SK-N-MC (cell line): ENCODE measurements around the gene MAP3K20.

ENCODE experiments used
- EZH2 ChIP-seq: fragments of 200-600 bp; sonication (generic); IDR thresholded peaks from one replicate; pipeline ENCODE4 v1.6.1; 2017; ENCODE audit warnings: antibody characterized with exemption
- FOXP2 ChIP-seq: optimal IDR thresholded peaks from 2 replicates; pipeline ENCODE3; 2011; ENCODE audit warnings: mild to moderate bottlenecking, moderate library complexity; ENCODE audit not compliant: insufficient read depth; ENCODE audit errors: extremely low read length, control extremely low read depth
- POLR2AphosphoS5 ChIP-seq: IDR thresholded peaks from 2 replicates; pipeline ENCODE4 v1.6.1; 2012; ENCODE audit warnings: mild to moderate bottlenecking, low read depth, low read length, borderline replicate concordance

GRCh38 chr2:173239644-173240043 lies 164.0 kb downstream of the MAP3K20 start:
- TF ChIP-seq EZH2 (no peak), POLR2AphosphoS5 (no peak), FOXP2 (no peak)
